Measurements from ENCODE around the gene PPP1R12B. TPM values are rescaled to one million over a fixed set of nuclear protein-coding genes. Genes with fewer than 3 reads are reported as not detected.
"Not testable (repeated sequence)": the region's sequence is repeated elsewhere in the genome, so short reads cannot be mapped to it uniquely, and the experiment has no call there.

Gene PPP1R12B
- total RNA-seq, 1 donor from 2014 or later, result 49.1 TPM

DNA sequence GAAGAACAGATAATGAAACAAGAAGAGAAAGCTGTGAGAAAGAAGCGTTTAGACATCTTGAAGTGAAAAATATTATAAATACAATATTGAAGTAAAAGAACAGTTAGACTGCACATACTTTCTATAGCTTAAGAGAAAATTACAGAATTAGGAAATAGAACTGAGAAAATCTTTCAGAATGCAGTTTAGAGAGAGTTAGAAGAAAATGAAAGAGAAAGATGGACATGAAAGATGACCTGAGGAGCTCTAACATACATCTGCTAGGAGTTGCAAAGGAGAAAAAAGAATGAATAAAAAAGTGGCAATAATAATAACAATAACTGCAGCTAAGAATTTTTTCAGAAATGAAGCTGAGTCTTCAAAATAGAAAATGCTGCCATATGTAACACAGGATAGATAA lies 173.0 kb downstream of the PPP1R12B start:
- intact Hi-C loops (cut with DNase I); ATAC-seq; H3K27ac ChIP-seq; H3K4me1 ChIP-seq; H3K27me3 ChIP-seq; H3K9me3 ChIP-seq; H3K4me3 ChIP-seq; DNase-seq; H3K36me3 ChIP-seq: not testable (repeated sequence)

GRCh38 chr1:202521886-202522285 lies 173.4 kb downstream of the PPP1R12B start:
- ATAC-seq, result no peak
- no peaks in the 10 kb centered on the region for H3K4me1 ChIP-seq
- no peak overlapping the region for H3K4me3 ChIP-seq
- DNase-seq, result no peak
- no peaks in the 10 kb centered on the region for H3K9me3 ChIP-seq
- H3K36me3 ChIP-seq, result no peaks in the 10 kb centered on the region
- TF ChIP-seq CTCF (IDR thresholded peaks at IDR 0.05), result no peak
- no peak overlapping the region for H3K27ac ChIP-seq
- intact Hi-C loops (cut with DNase I), result no loop called here
- no peaks in the 10 kb centered on the region for H3K27me3 ChIP-seq

- DNase-seq; intact Hi-C loops (cut with DNase I); H3K4me3 ChIP-seq; H3K27me3 ChIP-seq; H3K27ac ChIP-seq; ATAC-seq; H3K9me3 ChIP-seq; H3K4me1 ChIP-seq; H3K36me3 ChIP-seq: not testable (repeated sequence)
These were observed 177.6 kb downstream of the PPP1R12B start for GRCh38 chr1:202526056-202526455.

GRCh38 chr1:202528096-202528722 lies 179.7 kb downstream of the PPP1R12B start:
- H3K27me3 ChIP-seq; DNase-seq; H3K27ac ChIP-seq; ATAC-seq; H3K4me1 ChIP-seq; intact Hi-C loops (cut with DNase I); H3K4me3 ChIP-seq; H3K9me3 ChIP-seq; H3K36me3 ChIP-seq: not testable (repeated sequence)

GRCh38 chr1:202530686-202531085 lies 182.2 kb downstream of the PPP1R12B start:
- H3K27ac ChIP-seq; DNase-seq; H3K27me3 ChIP-seq; H3K9me3 ChIP-seq; H3K4me3 ChIP-seq; intact Hi-C loops (cut with DNase I); H3K36me3 ChIP-seq; H3K4me1 ChIP-seq; ATAC-seq: not testable (repeated sequence)

DNA sequence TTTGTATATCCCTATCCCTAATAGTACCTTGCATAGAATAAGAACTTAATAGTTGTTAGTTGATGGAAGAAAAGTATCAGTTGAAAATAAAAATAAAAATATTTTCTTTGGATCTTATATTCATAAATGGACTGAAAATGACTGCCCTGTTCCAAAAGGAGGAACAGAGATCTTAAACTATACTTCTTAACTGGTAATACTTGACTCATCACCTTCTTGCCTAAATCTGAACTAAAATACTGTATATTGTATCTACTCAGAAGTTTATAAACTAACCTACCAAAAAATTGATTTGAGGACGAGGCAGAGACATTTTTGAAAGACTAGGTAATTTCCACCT lies 182.9 kb downstream of the PPP1R12B start:
- no peaks in the 10 kb centered on the region for H3K4me1 ChIP-seq
- no peaks in the 10 kb centered on the region for H3K9me3 ChIP-seq
- DNase-seq, result no peak
- ATAC-seq, result no peak
- H3K36me3 ChIP-seq, result no peaks in the 10 kb centered on the region
- H3K27me3 ChIP-seq, result no peaks in the 10 kb centered on the region
- no peak overlapping the region for H3K27ac ChIP-seq
- TF ChIP-seq CTCF (IDR thresholded peaks at IDR 0.05), result no peak
- no peak overlapping the region for H3K4me3 ChIP-seq
- intact Hi-C loops (cut with DNase I), result no loop called here

DNA sequence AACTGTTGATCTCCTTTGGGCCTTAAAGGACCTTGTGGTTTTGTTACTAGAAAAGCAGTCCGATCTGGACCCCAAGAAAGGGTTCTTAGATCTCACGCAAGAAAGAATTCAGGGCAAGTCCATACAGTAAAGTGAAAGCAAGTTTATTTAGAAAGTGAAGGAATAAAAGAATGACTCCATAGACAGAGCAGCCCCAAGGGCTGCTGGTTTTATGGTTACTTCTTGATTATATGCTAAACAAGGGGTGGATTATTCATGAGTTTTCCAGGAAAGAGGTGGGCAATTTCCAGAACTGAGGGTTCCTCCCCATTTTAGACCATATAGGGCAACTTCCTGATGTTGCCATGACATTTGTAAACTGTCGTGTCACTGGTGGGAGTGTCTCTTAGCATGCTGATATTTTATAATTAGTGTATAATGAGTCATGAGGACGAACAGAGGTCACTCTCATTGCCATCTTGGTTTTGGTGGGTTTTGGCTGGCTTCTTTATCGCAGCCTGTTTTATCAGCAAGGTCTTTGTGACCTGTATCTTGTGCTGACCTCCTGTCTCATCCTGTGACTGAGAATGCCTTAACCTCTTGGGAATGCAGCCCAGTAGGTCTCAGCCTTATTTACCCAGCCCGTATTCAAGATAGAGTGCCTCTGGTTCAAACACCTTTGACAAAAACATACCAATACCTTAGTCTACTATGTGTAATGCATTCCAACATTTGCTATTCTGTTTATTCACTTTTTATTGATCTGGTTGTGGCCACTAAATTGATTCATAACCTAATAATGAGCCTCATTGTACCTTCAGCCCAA lies 183.5 kb downstream of the PPP1R12B start:
- H3K4me1 ChIP-seq; H3K9me3 ChIP-seq; H3K27ac ChIP-seq; H3K27me3 ChIP-seq; intact Hi-C loops (cut with DNase I); DNase-seq; H3K36me3 ChIP-seq; ATAC-seq; H3K4me3 ChIP-seq: not testable (repeated sequence)

DNA sequence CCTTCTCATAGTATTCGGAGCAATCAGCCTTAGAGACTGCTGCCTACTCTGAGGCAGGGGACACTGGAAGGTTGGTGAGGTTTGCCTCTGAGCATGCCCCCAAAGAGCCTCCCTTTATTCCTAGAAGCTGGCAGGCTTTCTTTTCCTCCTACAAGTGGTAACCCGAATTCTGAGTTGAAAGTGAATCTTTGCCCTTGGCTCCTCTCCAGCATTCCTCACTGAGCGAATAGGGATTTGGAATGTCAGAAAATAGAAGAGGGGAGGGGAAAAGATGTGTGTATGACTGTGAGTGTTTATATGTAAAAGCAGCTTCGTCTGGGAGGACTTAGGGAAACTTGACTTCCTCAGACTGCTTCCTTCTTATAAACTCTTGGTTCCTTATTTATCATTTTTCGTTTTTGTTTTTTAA lies 190.7 kb downstream of the PPP1R12B start:
- intact Hi-C loops (cut with DNase I); H3K27me3 ChIP-seq; H3K9me3 ChIP-seq; H3K36me3 ChIP-seq; DNase-seq: not testable (repeated sequence)
- H3K4me3 ChIP-seq, result peak overlapping the region; percentile 45
- H3K27ac ChIP-seq, result peak overlapping the region; percentile 63
- peaks cover 13% of the 10 kb centered on the region for H3K4me1 ChIP-seq
- ATAC-seq, result peak; percentile 55

- H3K27me3 ChIP-seq; H3K9me3 ChIP-seq; intact Hi-C loops (cut with DNase I); DNase-seq; H3K36me3 ChIP-seq; ATAC-seq: not testable (repeated sequence)
- Histone ChIP-seq H3K4me3 (peak overlapping the region; percentile 45), H3K4me1 (peaks cover 13% of the 10 kb centered on the region), H3K27ac (peak overlapping the region; percentile 63)
These were observed 191.1 kb downstream of the PPP1R12B start for GRCh38 chr1:202539583-202539982.

Data from upper lobe of right lung (tissue), 1 donor.